Measurements from ENCODE around the gene UBXN7.

DNA sequence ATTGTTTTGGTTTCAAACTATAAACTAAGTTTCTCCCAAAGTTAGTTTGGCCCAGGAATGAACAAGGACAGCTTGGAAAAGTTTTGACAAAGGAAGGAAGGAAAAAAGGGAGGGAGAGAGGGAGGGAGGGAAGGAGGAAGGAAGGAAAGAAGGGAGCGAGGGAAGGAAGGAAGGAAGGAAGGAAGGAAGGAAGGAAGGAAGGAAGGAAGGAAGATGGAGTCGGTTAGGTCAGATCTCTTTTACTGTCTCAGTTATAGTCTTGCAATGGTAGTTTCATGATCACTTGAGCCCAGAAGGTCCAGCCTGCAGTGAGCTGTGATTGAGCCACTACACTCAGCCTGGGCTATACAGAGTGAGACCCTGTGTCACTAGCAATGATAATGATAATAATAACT lies 12.3 kb upstream of the UBXN7 start:
- TF ChIP-seq POLR2A (IDR thresholded peaks at IDR 0.05), result no peak
- TF ChIP-seq, protein P1, sequence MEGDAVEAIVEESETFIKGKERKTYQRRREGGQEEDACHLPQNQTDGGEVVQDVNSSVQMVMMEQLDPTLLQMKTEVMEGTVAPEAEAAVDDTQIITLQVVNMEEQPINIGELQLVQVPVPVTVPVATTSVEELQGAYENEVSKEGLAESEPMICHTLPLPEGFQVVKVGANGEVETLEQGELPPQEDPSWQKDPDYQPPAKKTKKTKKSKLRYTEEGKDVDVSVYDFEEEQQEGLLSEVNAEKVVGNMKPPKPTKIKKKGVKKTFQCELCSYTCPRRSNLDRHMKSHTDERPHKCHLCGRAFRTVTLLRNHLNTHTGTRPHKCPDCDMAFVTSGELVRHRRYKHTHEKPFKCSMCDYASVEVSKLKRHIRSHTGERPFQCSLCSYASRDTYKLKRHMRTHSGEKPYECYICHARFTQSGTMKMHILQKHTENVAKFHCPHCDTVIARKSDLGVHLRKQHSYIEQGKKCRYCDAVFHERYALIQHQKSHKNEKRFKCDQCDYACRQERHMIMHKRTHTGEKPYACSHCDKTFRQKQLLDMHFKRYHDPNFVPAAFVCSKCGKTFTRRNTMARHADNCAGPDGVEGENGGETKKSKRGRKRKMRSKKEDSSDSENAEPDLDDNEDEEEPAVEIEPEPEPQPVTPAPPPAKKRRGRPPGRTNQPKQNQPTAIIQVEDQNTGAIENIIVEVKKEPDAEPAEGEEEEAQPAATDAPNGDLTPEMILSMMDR (IDR thresholded peaks at IDR 0.05), result no peak
- TF ChIP-seq EP300 (IDR thresholded peaks at IDR 0.05), result no peak
- no peak for TF ChIP-seq POLR2AphosphoS5 (IDR thresholded peaks at IDR 0.05)

Data from gastroesophageal sphincter (tissue), 3 donors.